Suppressor macrophage treated with lipopolysaccharide for 4 hours (primary cell): ENCODE results near the gene FCHSD2.
"Not testable (repeated sequence)": the region's sequence is repeated elsewhere in the genome, so short reads cannot be mapped to it uniquely, and the experiment has no call there.

Experiments
- DNase-seq: peaks from one replicate; pipeline ENCODE4 v3.0.0-alpha.2; 2020

The FCHSD2 gene

GRCh38 chr11:72918851-72919250, 223.3 kb downstream of the FCHSD2 start:
- no peak for DNase-seq

GRCh38 chr11:72912253-72912652, 229.9 kb downstream of the FCHSD2 start:
- DNase-seq: no peak

GRCh38 chr11:72909558-72910388, 232.3 kb downstream of the FCHSD2 start:
- not testable (repeated sequence) for DNase-seq

- DNase-seq: no peak
Measured at GRCh38 chr11:72908032-72908676, 234.0 kb downstream of the FCHSD2 start.

GRCh38 chr11:72904016-72904415, 238.1 kb downstream of the FCHSD2 start:
- no peak for DNase-seq

- DNase-seq: no peak
Measured at GRCh38 chr11:72901374-72901773, 240.7 kb downstream of the FCHSD2 start.

GRCh38 chr11:72900013-72900412, 242.1 kb downstream of the FCHSD2 start:
- no peak for DNase-seq

- DNase-seq: no peak
Measured at GRCh38 chr11:72899238-72899637, 242.9 kb downstream of the FCHSD2 start.

- DNase-seq: no peak
Measured at GRCh38 chr11:72897506-72897905, 244.6 kb downstream of the FCHSD2 start.

- no peak for DNase-seq
Measured at GRCh38 chr11:72896431-72896830, 245.7 kb downstream of the FCHSD2 start.

- no peak for DNase-seq
Measured at GRCh38 chr11:72890881-72891280, 251.2 kb downstream of the FCHSD2 start.

- DNase-seq: no peak
Measured at GRCh38 chr11:72886619-72887018, 255.5 kb downstream of the FCHSD2 start.

GRCh38 chr11:72885749-72886609, 256.1 kb downstream of the FCHSD2 start:
- no peak for DNase-seq

GRCh38 chr11:72876147-72876546, 266.0 kb downstream of the FCHSD2 start:
- no peak for DNase-seq

- DNase-seq: no peak
Measured at GRCh38 chr11:72875736-72876135, 266.4 kb downstream of the FCHSD2 start.

GRCh38 chr11:72872012-72872411, 270.1 kb downstream of the FCHSD2 start:
- no peak for DNase-seq

- no peak for DNase-seq
Measured at GRCh38 chr11:72871119-72871518, 271.0 kb downstream of the FCHSD2 start.

GRCh38 chr11:72869831-72870230, 272.3 kb downstream of the FCHSD2 start:
- DNase-seq: no peak

- no peak for DNase-seq
Measured at GRCh38 chr11:72867970-72868369, 274.1 kb downstream of the FCHSD2 start.

GRCh38 chr11:72864702-72865655, 277.1 kb downstream of the FCHSD2 start:
- DNase-seq: peak; percentile 21

GRCh38 chr11:72863916-72864315, 278.2 kb downstream of the FCHSD2 start:
- no peak for DNase-seq

- DNase-seq: no peak
Measured at GRCh38 chr11:72863091-72863490, 279.0 kb downstream of the FCHSD2 start.
